ENCODE data around the gene CDK2. TPM values are rescaled to one million over a fixed set of nuclear protein-coding genes. Genes with fewer than 3 reads are reported as not detected.
A peak's percentile ranks its signal among the peaks of the same experiment; 100 is the strongest.

Gene CDK2
- total RNA-seq, 2 donors from 2014 or later: 60.8 to 69.8 TPM

DNA sequence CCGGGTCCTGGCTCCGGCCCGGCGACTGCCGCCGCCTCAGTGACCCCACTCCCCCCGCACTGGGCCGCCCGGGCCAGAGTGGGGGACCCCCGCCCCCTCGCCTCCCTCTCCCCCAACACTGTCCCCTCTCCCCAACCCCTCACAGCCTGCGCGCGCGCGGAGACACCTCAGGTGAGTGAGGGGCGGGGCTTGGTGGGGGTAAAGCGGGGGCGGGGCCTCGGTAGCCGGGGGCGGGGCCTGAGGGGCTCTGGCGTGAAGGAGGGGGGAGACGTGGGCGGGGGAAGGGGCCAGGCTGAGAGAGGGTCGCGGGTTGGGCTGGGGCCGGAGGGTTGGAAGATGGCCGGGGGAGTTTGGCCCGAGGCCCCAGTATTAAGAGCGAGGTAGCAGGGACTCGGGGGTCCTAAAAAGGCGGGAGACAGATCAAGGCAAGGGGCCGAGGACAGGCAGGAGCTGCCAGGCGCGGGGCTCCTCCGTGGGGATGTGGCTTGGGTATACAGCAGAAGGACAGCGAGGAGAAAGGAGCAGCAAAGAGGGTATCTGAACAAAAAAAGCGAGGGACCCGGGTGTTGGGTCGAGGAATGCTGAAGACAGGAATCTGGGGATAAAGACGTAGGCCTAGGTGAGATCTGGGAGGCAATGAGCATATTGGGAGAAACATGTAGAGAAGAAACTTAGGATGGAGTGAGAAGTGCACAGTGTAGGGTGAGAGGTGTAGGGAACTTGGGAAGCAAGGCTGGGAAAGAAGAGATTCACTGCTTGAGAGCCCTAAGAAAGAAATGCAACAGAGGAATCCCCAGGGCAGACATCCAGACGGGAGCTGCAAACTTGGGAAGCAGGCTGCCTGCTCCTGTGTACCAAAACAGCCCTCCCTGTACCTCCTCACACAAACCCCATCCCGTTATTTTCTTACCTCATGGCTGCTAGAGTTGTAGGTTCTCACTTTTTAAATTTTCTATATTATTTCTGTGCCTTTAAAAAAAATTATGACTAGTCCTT, 41.2 kb downstream of the CDK2 start:
- H3K4me1 Mint-ChIP-seq: peaks cover 14% of the 10 kb centered on the region
- TF ChIP-seq, protein P1, sequence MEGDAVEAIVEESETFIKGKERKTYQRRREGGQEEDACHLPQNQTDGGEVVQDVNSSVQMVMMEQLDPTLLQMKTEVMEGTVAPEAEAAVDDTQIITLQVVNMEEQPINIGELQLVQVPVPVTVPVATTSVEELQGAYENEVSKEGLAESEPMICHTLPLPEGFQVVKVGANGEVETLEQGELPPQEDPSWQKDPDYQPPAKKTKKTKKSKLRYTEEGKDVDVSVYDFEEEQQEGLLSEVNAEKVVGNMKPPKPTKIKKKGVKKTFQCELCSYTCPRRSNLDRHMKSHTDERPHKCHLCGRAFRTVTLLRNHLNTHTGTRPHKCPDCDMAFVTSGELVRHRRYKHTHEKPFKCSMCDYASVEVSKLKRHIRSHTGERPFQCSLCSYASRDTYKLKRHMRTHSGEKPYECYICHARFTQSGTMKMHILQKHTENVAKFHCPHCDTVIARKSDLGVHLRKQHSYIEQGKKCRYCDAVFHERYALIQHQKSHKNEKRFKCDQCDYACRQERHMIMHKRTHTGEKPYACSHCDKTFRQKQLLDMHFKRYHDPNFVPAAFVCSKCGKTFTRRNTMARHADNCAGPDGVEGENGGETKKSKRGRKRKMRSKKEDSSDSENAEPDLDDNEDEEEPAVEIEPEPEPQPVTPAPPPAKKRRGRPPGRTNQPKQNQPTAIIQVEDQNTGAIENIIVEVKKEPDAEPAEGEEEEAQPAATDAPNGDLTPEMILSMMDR (conservative IDR thresholded peaks at IDR 0.05): no peak
- 3 to 6% methylated on average over 12 to 30 of the region's 44 CpGs for WGBS, 2 experiments (ENCODE audit: insufficient coverage in 1 of 2, insufficient read length in 1 of 2)
- Histone ChIP-seq H3K4me1 (ENCODE audit: control insufficient read depth, insufficient read depth, low read length) (no peaks in the 10 kb centered on the region), H3K4me3 (ENCODE audit: low read length) (peak overlapping the region; percentile 91), H3K9me3 (ENCODE audit: control insufficient read depth, low read length) (no peaks in the 10 kb centered on the region), H3K27ac (ENCODE audit: low read depth, low read length) (peak overlapping the region; percentile 76), H3K36me3 (ENCODE audit: control insufficient read depth, insufficient read depth, low read length) (peaks cover 25% of the 10 kb centered on the region), H3K27me3 (ENCODE audit: control insufficient read depth, insufficient read depth, low read length, poor library complexity, severe bottlenecking) (no peaks in the 10 kb centered on the region), H3K9ac (ENCODE audit: extremely low read depth, low read length, poor library complexity, severe bottlenecking) (peak overlapping the region; percentile 47)
- peak; percentile 98 for DNase-seq
- peak overlapping the region; percentile 79 for H3K4me3 Mint-ChIP-seq
- peak overlapping the region; percentile 90 for H3K27ac Mint-ChIP-seq
- no peaks in the 10 kb centered on the region for H3K27me3 Mint-ChIP-seq (ENCODE audit: insufficient read depth)
- peaks cover 29% of the 10 kb centered on the region for H3K36me3 Mint-ChIP-seq (ENCODE audit: low read depth)
- H3K9me3 Mint-ChIP-seq: no peaks in the 10 kb centered on the region

DNA sequence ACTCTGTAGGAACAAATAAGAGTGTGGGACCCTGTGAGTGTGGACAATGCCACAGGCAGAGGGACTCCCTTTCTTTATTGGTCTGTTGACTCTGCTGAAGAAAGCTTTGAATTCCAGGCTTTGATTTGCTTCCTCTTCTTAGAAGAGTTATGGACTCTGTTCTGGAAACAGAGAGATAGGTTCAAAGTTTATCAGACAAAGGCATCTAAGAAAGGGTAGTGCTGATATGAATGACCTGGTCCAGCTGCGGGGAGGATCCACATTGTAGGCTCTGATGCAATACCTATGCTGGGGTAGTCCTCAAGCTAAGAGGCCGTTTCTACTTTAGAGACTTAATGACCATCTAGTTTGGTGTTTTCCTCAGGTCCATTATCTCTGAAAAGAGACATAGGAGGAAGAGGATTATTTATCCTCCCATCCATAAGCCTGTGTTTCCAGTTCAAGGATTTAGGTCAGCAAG, 43.5 kb downstream of the CDK2 start:
- Histone ChIP-seq H3K9ac (ENCODE audit: extremely low read depth, low read length, poor library complexity, severe bottlenecking) (no peak overlapping the region), H3K4me3 (ENCODE audit: low read length) (no peak overlapping the region), H3K27me3 (ENCODE audit: control insufficient read depth, insufficient read depth, low read length, poor library complexity, severe bottlenecking) (no peaks in the 10 kb centered on the region), H3K9me3 (ENCODE audit: control insufficient read depth, low read length) (no peaks in the 10 kb centered on the region), H3K4me1 (ENCODE audit: control insufficient read depth, insufficient read depth, low read length) (no peaks in the 10 kb centered on the region), H3K27ac (ENCODE audit: low read depth, low read length) (no peak overlapping the region), H3K36me3 (ENCODE audit: control insufficient read depth, insufficient read depth, low read length) (peaks cover 3% of the 10 kb centered on the region)
- TF ChIP-seq, protein P1 (conservative IDR thresholded peaks at IDR 0.05): no peak
- no peak for DNase-seq
- Mint-ChIP-seq H3K4me3 (no peak overlapping the region), H3K27me3 (ENCODE audit: insufficient read depth) (no peaks in the 10 kb centered on the region), H3K36me3 (ENCODE audit: low read depth) (peaks cover 21% of the 10 kb centered on the region), H3K27ac (no peak overlapping the region), H3K9me3 (no peaks in the 10 kb centered on the region), H3K4me1 (peaks cover 17% of the 10 kb centered on the region)
- WGBS, 2 experiments (ENCODE audit: insufficient coverage in 1 of 2, insufficient read length in 1 of 2): 90 to 91% methylated on average over 2 of the region's 2 CpGs

DNA sequence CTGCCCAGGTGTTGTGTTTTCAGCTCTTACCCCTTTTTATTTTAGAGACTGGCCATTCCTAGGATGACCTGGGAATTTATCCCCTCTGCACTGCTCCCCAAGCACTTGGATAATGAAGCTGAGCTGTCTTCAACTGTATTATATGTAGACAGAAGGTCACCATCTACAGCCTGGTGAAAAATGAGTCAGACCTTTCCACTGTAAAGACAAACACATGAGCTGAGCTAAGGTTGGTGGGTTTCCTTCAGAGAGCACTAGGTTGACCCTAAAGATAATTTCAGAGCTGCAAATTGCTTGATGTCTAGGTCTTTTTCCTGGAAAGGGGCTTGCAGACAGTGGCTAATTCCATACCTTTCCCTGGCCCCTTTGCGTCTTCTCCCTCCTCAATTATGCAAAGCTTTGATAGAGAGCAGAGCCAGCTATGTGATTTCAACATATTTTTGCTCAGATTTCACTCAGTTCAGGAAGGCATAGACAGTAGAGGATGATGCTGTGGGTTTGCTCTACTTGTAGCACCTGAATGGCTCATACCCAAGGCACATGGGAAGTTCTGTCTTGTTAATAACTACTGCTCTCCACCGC, 45.0 kb downstream of the CDK2 start:
- H3K4me3 ChIP-seq (ENCODE audit: low read length): no peak overlapping the region
- no peaks in the 10 kb centered on the region for H3K4me1 ChIP-seq (ENCODE audit: control insufficient read depth, insufficient read depth, low read length)
- H3K27ac ChIP-seq (ENCODE audit: low read depth, low read length): no peak overlapping the region
- no peaks in the 10 kb centered on the region for H3K9me3 ChIP-seq (ENCODE audit: control insufficient read depth, low read length)
- H3K4me1 Mint-ChIP-seq: peaks cover 15% of the 10 kb centered on the region
- no peaks in the 10 kb centered on the region for H3K9me3 Mint-ChIP-seq
- H3K27me3 ChIP-seq (ENCODE audit: control insufficient read depth, insufficient read depth, low read length, poor library complexity, severe bottlenecking): no peaks in the 10 kb centered on the region
- H3K36me3 Mint-ChIP-seq (ENCODE audit: low read depth): peaks cover 18% of the 10 kb centered on the region
- whole genome bisulfite sequencing, 2 experiments (ENCODE audit: insufficient coverage in 1 of 2, insufficient read length in 1 of 2): 95 to 100% methylated on average over 1 to 2 of the region's 2 CpGs
- no peak overlapping the region for H3K27ac Mint-ChIP-seq
- no peaks in the 10 kb centered on the region for H3K36me3 ChIP-seq (ENCODE audit: control insufficient read depth, insufficient read depth, low read length)
- TF ChIP-seq, protein P1 (conservative IDR thresholded peaks at IDR 0.05): no peak
- no peak for DNase-seq
- H3K27me3 Mint-ChIP-seq (ENCODE audit: insufficient read depth): no peaks in the 10 kb centered on the region
- H3K9ac ChIP-seq (ENCODE audit: extremely low read depth, low read length, poor library complexity, severe bottlenecking): no peak overlapping the region
- no peak overlapping the region for H3K4me3 Mint-ChIP-seq

Data from endodermal cell (in vitro differentiated cells).